K562 treated with DMSO at 1 percent for 12 hours (cell line): ENCODE data around the gene KRT71. TPM values are rescaled to one million over a fixed set of nuclear protein-coding genes. Genes with fewer than 3 reads are reported as not detected.

Experiments
- total RNA-seq: library from RNA; unstranded; fragments of 300-600 nt; gene quantifications from 2 replicates; pipeline ENCODE4 v1.2.3, GENCODE V29; 2022; ENCODE audit not compliant: insufficient read depth

KRT71 gene
- not detected in 2 replicates for total RNA-seq

DNA sequence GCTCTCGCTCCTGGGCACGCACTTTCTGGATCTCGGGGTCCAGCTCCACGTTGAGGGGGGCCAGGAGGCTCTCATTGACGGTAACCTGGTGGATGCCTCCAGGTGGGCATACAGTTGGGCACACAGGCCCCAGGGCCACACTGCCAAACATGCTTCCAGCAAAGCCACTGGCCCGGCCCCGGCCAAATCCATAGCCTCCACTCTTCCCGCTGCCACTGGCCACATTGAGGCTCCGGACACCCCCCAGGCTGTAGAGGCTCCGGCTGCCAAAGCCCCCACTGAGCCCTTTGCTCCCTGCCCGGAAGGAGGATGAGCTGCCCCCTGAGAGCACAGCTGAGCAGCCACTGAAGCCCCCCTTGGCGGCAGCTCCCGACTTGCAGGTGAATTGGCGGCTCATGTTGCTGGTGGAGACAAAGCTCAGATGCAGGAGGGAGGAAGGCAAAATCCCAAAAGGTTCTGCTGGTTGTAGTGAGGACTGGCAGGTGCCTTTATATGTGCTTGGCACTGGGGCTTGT is at the start of gene KRT71:
Gene KRT71, minus strand, starts transcription at position 465 of the 515 bp plus-strand sequence. Its CDS starts 68 bp downstream, at position 397.

GRCh38 chr12:52600941-52601481 is 48.1 kb upstream of the KRT71 start, which contains the start of gene KRT72:
Gene KRT72 (minus strand): TSS chr12:52601463. CDS start chr12:52601452, 11 bp downstream.

DNA sequence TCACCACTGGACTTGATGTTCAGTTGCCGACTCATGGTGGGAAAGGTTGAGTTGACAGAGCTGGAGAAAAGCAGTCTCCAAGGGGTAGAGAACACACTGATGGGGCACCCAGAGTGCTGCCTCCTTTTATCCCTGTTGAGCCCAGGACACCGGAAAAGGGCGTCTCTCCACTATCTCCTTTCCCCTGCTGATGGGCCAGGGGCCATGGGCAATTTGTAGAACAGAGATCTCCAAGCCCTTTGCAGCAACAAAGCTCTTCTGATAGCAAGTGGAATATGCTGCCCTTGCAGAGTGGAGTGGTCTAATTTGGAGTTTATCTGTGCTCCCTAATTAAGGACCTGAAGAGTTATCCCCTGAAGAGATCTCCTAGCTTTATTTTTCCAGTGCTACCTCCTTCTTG is 20.8 kb upstream of the KRT71 start, which contains the start of gene KRT74:
Gene KRT74, minus strand, starts transcription at position 101 of the 400 bp plus-strand sequence. Its CDS starts 66 bp downstream, at position 35.

DNA sequence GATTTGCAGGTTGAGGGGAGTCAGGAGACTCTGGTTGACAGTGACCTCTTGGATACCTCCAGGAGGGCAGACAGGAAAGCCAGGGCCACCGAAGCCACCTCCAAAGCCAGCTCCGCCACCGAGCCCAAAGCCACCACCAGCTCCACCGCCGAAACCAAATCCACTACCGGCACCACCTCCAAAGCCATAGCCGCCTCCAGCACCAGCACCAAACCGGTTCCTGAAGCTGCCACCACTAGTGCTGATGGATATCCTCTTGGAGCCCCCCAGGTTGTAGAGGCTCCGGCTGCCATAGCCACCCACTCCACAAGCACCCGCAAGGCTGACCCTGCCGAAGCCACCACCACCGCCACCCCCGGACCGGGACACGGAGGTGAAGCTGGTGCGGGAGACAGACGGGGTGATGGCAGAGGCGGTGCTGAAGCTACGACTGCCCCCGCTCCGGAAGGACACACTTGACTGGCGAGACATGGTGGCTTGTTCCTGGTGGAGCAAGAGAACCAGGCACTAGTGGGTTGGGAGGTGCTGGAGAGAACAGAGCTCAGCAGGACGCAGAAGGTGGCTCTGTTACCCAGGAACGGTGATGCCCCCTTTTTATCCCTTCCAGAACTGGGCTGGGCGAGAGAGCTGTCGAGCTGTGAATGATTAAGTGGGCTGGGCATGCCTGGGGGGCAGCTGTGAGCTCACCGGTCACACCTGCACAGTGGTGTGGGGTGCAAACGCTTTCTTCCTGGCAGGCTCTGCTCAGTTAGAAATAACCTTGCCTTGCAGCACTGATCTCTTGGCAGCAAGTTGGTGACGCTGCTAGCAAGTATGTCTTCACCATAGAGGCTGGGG is 32.9 kb downstream of the KRT71 start, which contains the start of gene KRT5:
Gene KRT5, minus strand, starts transcription at position 569 of the 837 bp plus-strand sequence. Its CDS starts 98 bp downstream, at position 471.

Other genes with a start within 250 kb of the KRT71 start
- gene KRT83, start 231.7 kb downstream of the KRT71 start, total RNA-seq = not detected in 2 replicates
- not detected in 2 replicates for gene KRT85, start 185.7 kb downstream of the KRT71 start, total RNA-seq
- gene KRT84, start 167.5 kb downstream of the KRT71 start, total RNA-seq = not detected in 2 replicates
- gene KRT82, start 146.8 kb downstream of the KRT71 start, total RNA-seq = not detected in 2 replicates
- not detected in 2 replicates for gene KRT75, start 118.8 kb downstream of the KRT71 start, total RNA-seq
- gene KRT6B, start 101.0 kb downstream of the KRT71 start, total RNA-seq = not detected in 2 replicates
- not detected in 2 replicates for gene KRT6C, start 79.3 kb downstream of the KRT71 start, total RNA-seq
- not detected in 2 replicates for gene KRT6A, start 59.9 kb downstream of the KRT71 start, total RNA-seq
- not detected in 2 replicates for gene KRT5, start 32.8 kb downstream of the KRT71 start, total RNA-seq
- not detected in 2 replicates for gene KRT74, start 20.7 kb upstream of the KRT71 start, total RNA-seq
- not detected in 2 replicates for gene KRT72, start 48.3 kb upstream of the KRT71 start, total RNA-seq
- gene KRT73, start 65.4 kb upstream of the KRT71 start, total RNA-seq = not detected in 2 replicates
- gene KRT2, start 99.1 kb upstream of the KRT71 start, total RNA-seq = 0.26 TPM in 1 of 2 replicates, not detected in the other
- gene KRT1, start 127.3 kb upstream of the KRT71 start, total RNA-seq = not detected in 2 replicates
- not detected in 2 replicates for gene KRT77, start 150.4 kb upstream of the KRT71 start, total RNA-seq
- gene KRT76, start 224.2 kb upstream of the KRT71 start, total RNA-seq = not detected in 2 replicates
- not detected in 2 replicates for gene KRT3, start 243.0 kb upstream of the KRT71 start, total RNA-seq